ENCODE measurements around the gene MTOR. TPM values are rescaled to one million over a fixed set of nuclear protein-coding genes. Genes with fewer than 3 reads are reported as not detected.

The MTOR gene
- total and polyA plus RNA-seq, 2 of the 8 experiments (the other 6 are each of a cell fraction or from before 2014, with no cell fraction given): 44.2 to 76.8 TPM

DNA sequence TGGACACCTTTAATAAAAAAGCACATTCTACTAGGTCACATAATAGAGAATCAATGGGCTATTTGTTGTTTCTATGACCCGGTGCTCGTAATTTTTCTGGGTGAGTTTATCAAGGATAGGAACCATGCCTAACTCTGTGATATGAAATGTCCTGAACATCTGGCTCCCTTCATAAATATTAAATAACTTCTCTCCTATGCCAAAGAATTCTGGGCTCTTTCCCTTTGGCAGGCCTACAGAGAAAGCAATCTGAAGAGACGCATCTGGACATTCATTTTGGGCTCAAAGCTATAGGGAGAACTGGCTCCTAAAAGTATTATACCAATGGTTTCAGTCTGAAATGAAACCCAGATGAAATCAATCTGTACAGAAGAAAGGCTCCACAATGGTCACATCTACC, 112.0 kb downstream of the MTOR start:
- H3K79me1 ChIP-seq (ENCODE audit: low read depth, low read length): no peaks in the 10 kb centered on the region
- CTCF ChIA-PET (ENCODE audit: partially characterized antibody): no interaction called here
- H4K91ac ChIP-seq (replicated peaks; ENCODE audit: insufficient read length, low read length): no peak overlapping the region
- H4K20me1 ChIP-seq (replicated peaks in 1 of 2; ENCODE audit: control insufficient read depth in 1 of 2, insufficient read depth in 2 of 2, low read length in 2 of 2): no peaks in the 10 kb centered on the region
- no peaks in the 10 kb centered on the region for H3K79me2 ChIP-seq (ENCODE audit: control insufficient read depth in 1 of 2, insufficient read depth in 2 of 2, low read length in 2 of 2)
- no peak overlapping the region for H3K9ac ChIP-seq (replicated peaks in 1 of 4; ENCODE audit: extremely low read depth in 1 of 4, low read depth in 3 of 4, low read length in 3 of 4)
- H3K9me3 ChIP-seq (ENCODE audit: insufficient read depth in 2 of 2, low read depth in 1 of 2, low read length in 1 of 2): no peaks in the 10 kb centered on the region
- H3K27ac ChIP-seq (ENCODE audit: low read depth, low read length): no peak overlapping the region
- H3K23me2 ChIP-seq (ENCODE audit: low read depth, low read length): no peaks in the 10 kb centered on the region; the same call in 1 of the 2 replicates
- H2BK15ac ChIP-seq (ENCODE audit: low read length): no peak overlapping the region
- no peak overlapping the region for H3K4me3 ChIP-seq (ENCODE audit: extremely low read depth in 1 of 4, insufficient read depth in 2 of 4, low read depth in 3 of 4, low read length in 4 of 4)
- H3K4ac ChIP-seq (replicated peaks; ENCODE audit: insufficient read length, low read depth, low read length): no peak overlapping the region
- H2BK5ac ChIP-seq (ENCODE audit: low read depth, low read length): no peak overlapping the region
- H4K8ac ChIP-seq (ENCODE audit: extremely low read depth, insufficient read depth, low read length): no peak overlapping the region
- no peak overlapping the region for H3K14ac ChIP-seq (ENCODE audit: insufficient read length)
- H3K4me2 ChIP-seq (ENCODE audit: insufficient read depth in 1 of 2, low read depth in 2 of 2, low read length in 2 of 2): no peak overlapping the region
- peaks cover 13 to 35% (median 28%) of the 10 kb centered on the region in 4 experiments; a peak in 7 of 8 replicates for H3K36me3 ChIP-seq (ENCODE audit: control insufficient read depth in 2 of 4, insufficient read depth in 4 of 4, low read length in 3 of 4)
- DNase-seq (ENCODE audit: low read depth in 1 of 2, low spot score in 2 of 2) (no peak), FAIRE-seq (no peak)
- WGBS, 2 experiments (ENCODE audit: extremely low coverage in 1 of 2, insufficient coverage in 1 of 2, insufficient read length in 1 of 2, insufficient replicate concordance in 2 of 2, low coverage in 1 of 2, low lambda C conversion rate in 2 of 2, missing lambda C conversion rate in 1 of 2): 98% methylated on average over 3 of the region's 3 CpGs; no CpG with 5 or more reads in 1 of the 2 experiments
- H3K4me1 ChIP-seq (replicated peaks in 1 of 4; ENCODE audit: control insufficient read depth in 3 of 4, insufficient read depth in 4 of 4, low read length in 3 of 4): no peaks in the 10 kb centered on the region
- H2BK12ac ChIP-seq (ENCODE audit: low read depth, low read length): no peak overlapping the region
- H2BK120ac ChIP-seq (replicated peaks; ENCODE audit: low read depth, low read length): no peak overlapping the region
- POLR2A ChIA-PET (ENCODE audit: partially characterized antibody): interaction anchor here (1.0 kb wide), 1 partner anchor 88 kb away, joined by 3 read pairs; no protein-coding TSS in a partner anchor
- no peak overlapping the region for H3K18ac ChIP-seq (ENCODE audit: extremely low read depth, low read length)
- no peaks in the 10 kb centered on the region for H3K27me3 ChIP-seq (replicated peaks in 1 of 4; ENCODE audit: control insufficient read depth in 3 of 4, extremely low read depth in 1 of 4, insufficient read depth in 3 of 4, low read length in 3 of 4)
- H2BK20ac ChIP-seq (ENCODE audit: low read length): no peak overlapping the region
- no peak overlapping the region for H2AK5ac ChIP-seq (ENCODE audit: low read depth, low read length)
- no peak overlapping the region for H2AFZ ChIP-seq (ENCODE audit: low read length)
- H3K56ac ChIP-seq (replicated peaks; ENCODE audit: insufficient read length, low read depth, low read length): no peak overlapping the region
- no peak for TF ChIP-seq POLR2A (IDR thresholded peaks at IDR 0.05; ENCODE audit: control extremely low read depth in 1 of 2, low read depth in 2 of 2, low read length in 2 of 2)
- no peak for TF ChIP-seq KDM4A (IDR thresholded peaks at IDR 0.05; ENCODE audit: low read depth, low read length, severe bottlenecking)
- TF ChIP-seq RNF2 (IDR thresholded peaks at IDR 0.05; ENCODE audit: borderline replicate concordance, low read depth, low read length, missing control alignments, poor library complexity, severe bottlenecking): no peak
- TF ChIP-seq, protein P1, sequence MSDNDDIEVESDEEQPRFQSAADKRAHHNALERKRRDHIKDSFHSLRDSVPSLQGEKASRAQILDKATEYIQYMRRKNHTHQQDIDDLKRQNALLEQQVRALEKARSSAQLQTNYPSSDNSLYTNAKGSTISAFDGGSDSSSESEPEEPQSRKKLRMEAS (IDR thresholded peaks at IDR 0.05): no peak
- no peak for TF ChIP-seq EGR1 (IDR thresholded peaks at IDR 0.05; ENCODE audit: borderline replicate concordance, low read depth, low read length)
- TF ChIP-seq NANOG (IDR thresholded peaks at IDR 0.05; ENCODE audit: insufficient read depth, low read depth, low read length, poor library complexity, severe bottlenecking): no peak
- TF ChIP-seq ATF3 (IDR thresholded peaks at IDR 0.05; ENCODE audit: insufficient read depth, low read depth, low read length): no peak
- no peak for TF ChIP-seq SP1 (IDR thresholded peaks at IDR 0.05; ENCODE audit: low read depth, low read length)
- TF ChIP-seq SAP30 (IDR thresholded peaks at IDR 0.05; ENCODE audit: insufficient read depth, insufficient replicate concordance, low read length): no peak
- H3K23ac ChIP-seq (ENCODE audit: insufficient read length): no peak overlapping the region
- H4K5ac ChIP-seq (ENCODE audit: insufficient read length, low read depth, low read length): no peak overlapping the region

All from H1 (cell line).